GM12801 (cell line): ENCODE measurements around the gene PLAC1.

Source experiments
- TF ChIP-seq, protein P1 (sequence below): IDR thresholded peaks from one replicate; pipeline ENCODE4 v1.5.1; 2011; ENCODE audit warnings: control low read depth; ENCODE audit not compliant: insufficient read length; ENCODE audit errors: extremely low read depth

PLAC1 gene

DNA sequence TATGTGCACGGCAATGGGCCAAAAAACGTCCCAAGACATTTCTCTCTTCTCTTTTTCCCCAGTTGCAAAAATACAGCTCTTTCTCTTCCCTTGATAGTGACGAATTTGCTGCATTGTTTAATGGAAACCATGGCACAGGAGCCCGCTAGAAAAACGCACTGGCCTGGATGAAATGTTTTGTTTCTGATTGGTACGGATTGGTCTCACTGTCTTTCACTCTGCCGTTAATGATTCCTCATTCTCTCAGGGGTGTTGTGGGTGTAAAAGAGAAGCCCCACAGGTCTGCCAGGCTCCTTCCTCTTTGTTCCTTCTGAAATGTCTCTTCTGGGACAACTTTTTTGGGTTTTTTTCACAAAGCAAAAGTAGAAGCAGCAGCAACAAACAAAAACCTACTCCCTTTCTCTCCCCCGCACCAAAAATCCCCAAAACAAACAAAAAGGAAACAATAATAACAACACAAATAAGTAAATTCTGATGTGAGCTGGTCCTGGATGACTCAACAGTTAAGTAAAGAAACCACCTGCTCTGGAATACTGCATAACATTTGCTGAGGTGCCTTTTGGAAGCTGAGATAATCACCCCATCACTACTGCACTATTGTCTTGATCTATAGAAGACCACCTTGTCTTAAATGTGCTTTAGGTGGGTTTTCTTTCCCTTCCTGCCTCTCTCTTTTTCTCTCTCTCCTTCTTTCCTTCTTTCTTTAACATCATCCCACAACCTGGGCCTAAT is 89.8 kb downstream of the PLAC1 start:
- TF ChIP-seq, protein P1, sequence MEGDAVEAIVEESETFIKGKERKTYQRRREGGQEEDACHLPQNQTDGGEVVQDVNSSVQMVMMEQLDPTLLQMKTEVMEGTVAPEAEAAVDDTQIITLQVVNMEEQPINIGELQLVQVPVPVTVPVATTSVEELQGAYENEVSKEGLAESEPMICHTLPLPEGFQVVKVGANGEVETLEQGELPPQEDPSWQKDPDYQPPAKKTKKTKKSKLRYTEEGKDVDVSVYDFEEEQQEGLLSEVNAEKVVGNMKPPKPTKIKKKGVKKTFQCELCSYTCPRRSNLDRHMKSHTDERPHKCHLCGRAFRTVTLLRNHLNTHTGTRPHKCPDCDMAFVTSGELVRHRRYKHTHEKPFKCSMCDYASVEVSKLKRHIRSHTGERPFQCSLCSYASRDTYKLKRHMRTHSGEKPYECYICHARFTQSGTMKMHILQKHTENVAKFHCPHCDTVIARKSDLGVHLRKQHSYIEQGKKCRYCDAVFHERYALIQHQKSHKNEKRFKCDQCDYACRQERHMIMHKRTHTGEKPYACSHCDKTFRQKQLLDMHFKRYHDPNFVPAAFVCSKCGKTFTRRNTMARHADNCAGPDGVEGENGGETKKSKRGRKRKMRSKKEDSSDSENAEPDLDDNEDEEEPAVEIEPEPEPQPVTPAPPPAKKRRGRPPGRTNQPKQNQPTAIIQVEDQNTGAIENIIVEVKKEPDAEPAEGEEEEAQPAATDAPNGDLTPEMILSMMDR: no peak

- TF ChIP-seq, protein P1: no peak
Measured at GRCh38 chrX:134566506-134566905, 91.8 kb downstream of the PLAC1 start.

- TF ChIP-seq, protein P1: no peak
Measured at GRCh38 chrX:134562002-134562401, 96.3 kb downstream of the PLAC1 start.

DNA sequence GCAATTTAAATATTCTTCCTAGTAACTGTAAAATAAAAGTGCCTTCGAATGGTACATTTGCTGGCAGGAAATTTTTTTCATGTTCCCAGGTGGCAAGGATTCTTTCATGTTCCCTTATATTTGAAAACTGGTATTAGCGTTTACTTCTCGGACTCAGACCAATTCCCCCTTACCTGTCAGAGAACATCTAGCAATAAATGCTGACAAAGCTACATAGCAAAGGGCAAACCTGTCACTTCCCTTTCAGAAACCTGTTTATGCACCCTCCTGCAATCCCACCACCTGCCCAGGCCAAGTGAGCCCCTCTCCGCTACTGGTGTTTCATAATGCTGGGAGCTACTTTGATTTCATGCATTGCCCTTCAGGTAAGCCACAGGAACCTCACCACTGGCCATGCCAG is 100.1 kb downstream of the PLAC1 start:
- TF ChIP-seq, protein P1: no peak

- TF ChIP-seq, protein P1: no peak
Measured at GRCh38 chrX:134554291-134554690, 104.0 kb downstream of the PLAC1 start.

DNA sequence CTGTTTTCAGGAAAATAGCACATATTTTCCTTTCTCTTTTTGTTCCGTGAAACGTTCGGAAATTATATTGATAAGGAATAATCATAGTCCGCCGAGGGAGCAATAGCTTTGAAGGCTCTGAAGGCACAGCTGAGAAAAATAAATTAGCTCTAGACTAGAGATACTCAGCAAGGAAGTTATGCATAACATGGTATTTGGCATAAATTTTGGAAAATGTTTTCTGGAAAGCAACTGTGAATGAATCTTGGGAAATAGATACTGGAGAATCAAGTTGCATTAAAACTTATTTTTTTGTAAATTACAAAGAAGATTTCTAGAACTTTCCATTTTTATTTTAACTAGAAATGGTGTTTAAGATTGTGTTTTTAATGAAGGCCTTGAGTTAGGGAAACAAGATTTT is 105.9 kb downstream of the PLAC1 start:
- TF ChIP-seq, protein P1: no peak

DNA sequence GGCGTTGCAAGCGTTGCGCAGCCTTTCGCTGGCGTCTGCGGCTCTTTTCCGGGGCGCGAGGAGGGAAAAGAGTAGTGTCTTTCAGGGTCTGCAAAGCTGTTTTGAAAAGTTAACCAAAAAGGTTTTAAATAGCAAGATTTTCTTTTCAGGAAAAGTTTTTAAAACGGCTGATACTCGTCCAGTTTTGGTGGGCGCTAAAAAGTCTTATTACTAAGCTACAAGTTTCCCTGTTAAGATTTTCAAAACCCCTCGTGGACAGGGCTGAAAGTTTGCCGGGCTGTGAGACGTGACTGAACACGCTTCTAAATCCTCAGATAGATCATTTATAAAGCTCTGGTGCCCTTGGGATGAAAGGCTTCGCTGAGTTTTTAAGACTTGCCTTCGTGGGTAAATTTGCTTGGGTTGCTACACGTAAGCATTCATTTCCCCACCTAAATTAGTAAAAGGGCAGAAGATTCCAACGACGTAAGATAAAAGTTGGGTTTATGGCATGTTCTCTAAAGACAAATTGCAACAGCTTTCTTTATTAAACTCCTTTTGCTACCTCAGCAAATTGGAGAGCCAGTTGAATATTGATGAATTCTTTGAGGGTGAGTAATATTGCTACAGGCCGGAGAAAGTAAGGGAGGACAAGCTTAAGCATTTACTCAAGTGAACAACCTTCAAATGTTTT is 106.8 kb downstream of the PLAC1 start:
- TF ChIP-seq, protein P1: no peak
